HG03060 (cell line): ENCODE measurements around the gene P2RX7.

Source experiments
- ATAC-seq: cut with Tn5 transposase; IDR thresholded peaks from one replicate; pipeline ENCODE4 v1.9.1; 2021; ENCODE audit warnings: low read depth, moderate number of reproducible peaks; ENCODE audit not compliant: unreplicated experiment

P2RX7 gene

DNA sequence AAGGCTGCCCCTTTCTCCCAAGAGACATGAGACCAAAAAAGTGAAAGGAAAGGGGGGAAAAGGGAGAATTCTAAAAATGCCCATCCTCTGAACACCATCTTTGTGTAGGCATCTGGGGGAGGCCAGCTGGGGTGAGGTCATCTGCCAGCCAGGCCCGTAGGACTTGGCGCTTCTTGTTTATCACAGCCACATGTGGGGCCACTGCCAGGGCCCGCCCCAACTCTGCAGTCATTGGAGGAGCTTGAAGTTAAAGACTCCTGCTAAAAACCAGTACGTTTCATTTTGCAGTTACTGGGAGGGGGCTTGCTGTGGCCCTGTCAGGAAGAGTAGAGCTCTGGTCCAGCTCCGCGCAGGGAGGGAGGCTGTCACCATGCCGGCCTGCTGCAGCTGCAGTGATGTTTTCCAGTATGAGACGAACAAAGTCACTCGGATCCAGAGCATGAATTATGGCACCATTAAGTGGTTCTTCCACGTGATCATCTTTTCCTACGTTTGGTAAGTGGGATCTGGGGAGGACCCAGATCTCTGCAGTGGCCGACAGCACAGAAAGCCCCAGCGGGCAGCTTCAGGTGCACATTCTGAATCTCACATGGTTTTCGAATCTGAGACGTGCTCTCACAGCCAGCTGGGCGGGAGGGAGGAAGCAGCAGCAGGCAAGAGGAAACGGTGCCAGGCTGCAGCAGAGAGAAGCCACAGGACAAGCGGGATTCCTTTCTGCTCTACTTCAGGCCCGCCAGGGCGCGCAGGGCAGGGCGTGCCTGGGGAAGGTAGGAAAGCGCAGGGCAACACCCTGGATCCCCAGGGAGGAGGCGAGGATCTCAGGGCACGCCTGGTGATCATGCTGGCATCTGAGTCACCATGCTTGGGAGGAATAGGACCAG lies at the start of gene P2RX7:
Gene P2RX7 (plus strand): TSS at position 276 of the 881 bp plus-strand sequence. CDS start 95 bp downstream, at position 371.
- ATAC-seq: no peak

DNA sequence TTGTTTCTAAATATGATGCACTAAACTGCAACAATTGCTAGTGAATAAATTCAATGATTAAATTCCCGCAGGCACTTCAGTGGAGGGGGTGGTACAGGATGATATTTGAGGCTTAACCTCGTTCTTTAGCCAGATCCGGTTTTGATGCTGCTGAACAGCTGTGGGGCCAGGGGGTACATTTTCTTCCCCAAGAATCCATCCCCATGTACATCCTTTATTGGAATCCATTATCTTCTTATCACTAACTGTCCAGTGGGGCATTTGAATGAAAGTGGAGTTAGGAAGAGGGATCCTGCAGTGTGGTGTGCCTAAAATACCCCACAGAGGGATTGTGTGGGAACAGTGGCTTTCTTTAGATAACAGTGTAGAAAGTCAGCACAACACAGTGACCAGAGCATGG lies 48.4 kb upstream of the P2RX7 start:
- ATAC-seq: no peak

DNA sequence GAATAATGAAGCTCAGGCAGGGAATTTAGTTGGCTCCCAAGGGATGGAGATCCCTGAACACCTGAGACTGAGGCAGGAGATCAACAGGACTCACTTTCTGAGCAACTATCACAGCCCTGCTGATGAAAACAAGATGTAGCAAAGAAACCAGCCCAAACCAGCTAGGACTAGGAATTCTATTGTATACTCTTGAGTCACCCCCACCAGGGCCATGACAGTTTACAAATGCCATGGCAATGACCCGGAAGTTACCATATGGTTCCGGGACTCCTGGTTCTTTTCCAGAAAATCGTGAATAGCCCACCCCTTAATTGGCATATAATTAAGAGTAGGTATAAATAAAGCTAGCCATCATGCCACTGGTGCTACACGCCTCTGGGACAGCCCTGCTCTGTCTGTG lies 47.6 kb upstream of the P2RX7 start:
- no peak for ATAC-seq

DNA sequence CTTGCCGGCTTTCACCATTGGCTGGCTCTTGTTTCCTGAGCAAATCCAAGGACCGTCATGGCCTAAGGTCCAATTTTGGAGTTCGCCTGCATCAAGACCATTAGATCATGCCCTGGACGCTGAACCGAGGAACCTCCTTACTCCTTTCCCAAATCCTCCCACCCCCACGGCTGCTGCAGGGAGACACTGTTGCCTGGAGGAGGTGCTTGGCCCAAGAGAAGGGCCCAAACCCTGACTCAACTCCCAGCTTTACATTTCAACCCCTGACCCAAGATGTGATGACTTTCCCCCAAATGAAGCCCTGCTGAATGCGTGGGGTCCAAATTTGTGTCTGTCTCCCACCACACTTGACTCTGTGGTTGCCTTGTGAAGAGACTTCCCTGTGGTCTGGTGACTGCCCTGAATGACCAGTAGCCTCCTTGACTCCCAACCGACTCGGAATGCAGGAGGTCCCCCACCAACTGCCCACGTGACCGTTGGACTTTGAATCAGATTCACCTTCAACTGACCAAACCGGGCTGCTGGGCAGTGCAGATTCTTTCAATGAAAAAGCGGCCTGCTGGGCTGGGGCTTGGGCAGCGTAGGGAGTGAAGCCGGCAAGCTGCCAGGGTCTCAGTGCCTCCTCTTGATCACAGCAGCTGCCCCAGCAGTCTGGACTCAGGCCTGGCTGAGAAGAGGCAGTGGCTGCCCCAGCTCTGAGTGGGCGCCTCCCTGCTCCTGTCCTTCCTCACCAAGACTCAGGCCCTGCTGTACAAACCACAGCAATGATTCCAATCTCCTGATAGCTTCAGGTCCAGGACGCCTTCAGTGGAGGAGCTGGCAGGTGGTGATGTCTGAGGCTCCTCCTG lies 46.9 kb upstream of the P2RX7 start:
- no peak for ATAC-seq

DNA sequence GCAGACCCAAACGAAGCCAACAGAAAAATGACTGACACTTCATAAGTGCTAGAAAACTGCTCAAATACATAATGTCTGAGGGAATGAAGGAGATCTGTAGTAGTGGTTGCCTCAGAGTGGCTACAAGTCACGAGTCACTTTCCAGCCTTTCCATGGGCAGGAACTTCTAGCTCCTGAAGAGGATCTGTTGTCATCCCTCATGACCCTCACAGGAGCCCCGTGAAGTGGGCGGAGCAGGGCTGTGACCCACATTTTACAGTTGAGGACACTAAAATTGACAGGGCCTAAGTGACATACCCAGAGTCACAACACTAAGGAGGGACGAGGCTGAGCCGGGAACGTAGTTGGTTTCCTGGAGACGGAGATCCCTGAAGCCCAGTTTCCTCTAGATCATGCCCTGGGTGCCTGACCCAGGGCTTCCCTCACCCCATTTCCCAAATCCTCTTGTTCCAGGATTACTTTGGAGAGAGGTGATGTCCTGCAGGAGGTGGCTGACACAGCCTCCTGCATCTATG lies 45.8 kb upstream of the P2RX7 start:
- no peak for ATAC-seq

DNA sequence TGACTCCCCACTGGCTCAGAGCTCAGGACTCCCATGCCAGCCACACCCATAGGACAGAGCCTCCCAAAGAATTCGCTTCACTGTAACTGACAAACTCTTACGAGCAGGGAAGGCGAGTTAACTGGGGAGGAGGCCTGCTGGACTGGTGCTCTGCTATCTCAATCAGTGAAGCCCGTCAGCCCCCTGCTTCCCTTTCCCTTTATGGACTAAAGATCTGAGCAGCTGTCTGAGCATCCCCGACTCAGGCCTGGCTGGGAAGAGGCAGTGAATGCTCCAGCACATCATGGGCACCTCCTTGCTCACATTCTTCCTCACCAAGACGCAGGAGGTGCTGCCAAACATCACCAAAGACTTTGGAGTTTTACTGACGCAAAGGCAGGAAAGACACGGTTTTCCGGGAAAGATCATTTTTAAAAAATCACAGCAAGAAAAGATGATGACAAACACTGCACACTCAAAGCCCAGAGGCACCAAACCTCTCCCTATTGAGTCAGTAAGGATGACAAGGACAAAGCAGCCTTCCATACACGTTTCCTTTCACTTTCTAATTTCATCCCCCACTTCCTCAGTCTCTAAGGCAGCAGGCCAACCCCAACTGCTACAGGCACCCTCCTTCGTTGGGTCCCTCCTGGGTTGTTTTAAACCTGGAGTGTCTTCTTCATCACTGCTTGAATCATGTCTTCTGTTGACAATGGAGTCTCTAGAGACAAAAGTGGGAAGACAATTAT lies 45.0 kb upstream of the P2RX7 start:
- ATAC-seq: no peak

DNA sequence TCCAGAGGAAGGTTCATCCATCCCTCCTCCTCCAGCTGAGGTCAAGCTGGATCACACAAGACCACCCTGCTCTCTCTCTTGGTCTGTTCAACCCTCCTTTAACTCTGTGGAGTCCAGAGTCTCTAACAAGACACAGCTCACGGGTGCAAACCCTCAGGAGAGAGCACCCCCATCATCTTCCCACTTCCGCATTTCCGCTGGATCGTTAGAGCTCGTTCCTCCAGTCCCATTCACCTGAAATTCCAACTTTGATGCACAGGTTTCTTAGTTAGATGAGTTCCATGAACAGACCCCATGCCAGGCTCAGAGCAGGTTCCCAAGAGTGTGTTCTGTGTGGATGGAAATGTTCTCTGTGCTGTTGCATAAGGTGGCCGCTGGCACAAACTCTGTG lies 44.5 kb upstream of the P2RX7 start:
- no peak for ATAC-seq

DNA sequence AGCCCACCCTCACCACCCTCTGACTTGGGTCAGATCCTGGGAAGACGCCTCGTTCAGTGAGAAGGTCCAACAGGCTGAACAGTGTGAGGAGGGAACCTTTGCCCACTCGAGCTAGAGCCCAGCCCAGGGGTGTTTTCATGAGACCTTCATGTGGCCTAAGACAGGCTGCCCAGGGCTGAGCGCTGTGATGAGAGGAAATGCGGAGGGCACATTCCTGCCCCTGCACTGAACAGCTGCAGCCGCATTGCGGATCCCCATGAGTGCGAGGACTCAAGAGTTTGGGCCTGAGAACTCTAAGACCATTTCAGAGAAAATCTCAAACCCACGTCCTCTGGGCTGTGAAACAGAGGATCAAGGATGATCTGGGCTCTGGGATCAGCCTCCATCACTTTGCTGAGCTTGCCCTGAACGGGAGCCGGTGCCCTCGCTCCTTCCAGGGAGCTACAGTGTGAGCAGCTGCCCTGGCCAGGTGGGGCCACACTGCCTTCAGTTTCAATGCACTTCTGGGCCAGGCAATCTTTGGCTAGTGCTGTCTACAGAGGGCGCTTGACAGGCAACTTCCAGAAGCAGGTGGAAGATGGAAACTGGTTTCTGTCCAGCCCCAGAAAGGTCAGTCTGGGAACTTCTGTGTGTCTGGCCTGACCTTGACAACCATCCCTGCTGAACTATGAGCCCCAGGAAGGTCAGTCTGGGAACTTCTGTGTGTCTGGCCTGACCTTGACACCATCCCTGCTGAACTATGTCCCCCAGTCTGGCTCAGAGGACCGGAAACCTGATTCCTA lies 43.5 kb upstream of the P2RX7 start:
- no peak for ATAC-seq

DNA sequence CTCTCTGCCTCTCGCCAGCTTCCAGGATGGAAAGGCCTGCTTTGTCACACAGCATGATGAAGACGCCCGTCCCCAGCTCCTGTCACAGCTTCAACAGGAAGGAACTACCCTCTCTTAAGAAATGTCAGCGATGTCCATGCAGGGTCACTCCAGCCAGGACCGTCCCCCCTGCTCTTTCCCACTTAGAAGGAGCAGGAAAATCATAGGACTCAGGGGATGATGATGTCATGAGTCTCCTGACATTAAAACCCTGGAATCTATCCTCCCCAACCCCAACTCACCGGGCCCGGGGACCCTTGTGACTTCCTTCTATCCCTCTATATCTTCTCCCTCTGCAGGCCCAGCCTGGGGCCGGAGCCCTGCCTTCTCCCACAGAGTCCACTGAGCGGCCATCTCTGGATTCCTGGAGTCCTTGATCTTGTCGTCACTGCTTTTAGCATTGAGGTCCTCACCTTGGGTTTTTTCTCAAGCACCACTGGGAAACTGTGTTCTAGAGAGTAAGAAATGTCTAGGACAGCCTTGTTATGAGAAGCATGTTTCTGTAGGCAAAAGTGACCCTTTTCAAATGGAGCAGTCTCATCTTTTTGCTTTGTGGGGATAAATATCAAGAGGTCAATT lies 42.8 kb upstream of the P2RX7 start:
- ATAC-seq: no peak

DNA sequence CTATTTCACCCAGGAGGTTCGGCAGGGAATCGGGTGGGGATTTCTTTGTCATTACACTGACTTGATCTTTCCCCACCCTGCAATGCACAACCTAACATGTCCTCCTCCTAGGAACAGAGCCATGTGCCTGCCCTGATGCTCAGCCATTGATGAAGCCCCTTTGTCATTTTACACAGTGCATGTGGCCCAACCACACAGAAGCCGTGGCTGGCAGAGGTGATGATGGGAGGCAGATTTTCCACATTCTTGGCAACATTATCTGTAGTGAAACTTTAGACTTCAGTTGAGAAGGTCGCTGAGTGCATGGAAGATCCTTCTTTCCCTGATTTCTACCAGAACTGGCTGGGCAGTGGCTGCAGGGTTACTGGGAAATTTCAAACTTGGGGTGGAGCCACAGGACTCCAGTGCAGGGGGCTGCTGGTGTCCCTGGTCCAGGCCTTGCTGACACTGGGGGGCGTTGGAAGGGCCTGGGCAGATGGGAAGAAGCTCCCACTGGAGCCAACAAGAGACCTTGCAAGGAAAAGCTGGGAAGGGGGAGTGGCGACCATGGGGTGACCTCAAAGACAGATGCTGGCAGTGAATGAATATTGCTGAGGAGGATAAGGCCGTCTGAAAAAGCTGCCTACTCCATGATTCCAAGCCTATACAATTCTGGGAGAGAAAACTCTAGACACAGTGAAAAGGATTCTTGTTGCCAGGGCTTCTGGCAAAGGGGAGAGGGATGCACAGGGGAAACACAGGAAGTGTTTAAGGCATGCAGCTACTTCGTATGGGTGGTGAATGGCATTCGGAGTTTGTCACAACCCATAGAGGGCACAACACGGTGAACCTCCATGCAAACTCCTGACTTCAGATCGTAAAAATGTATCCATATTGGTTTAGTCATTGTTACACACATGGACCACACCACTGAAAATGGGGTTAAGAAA lies 41.8 kb upstream of the P2RX7 start:
- ATAC-seq: no peak

DNA sequence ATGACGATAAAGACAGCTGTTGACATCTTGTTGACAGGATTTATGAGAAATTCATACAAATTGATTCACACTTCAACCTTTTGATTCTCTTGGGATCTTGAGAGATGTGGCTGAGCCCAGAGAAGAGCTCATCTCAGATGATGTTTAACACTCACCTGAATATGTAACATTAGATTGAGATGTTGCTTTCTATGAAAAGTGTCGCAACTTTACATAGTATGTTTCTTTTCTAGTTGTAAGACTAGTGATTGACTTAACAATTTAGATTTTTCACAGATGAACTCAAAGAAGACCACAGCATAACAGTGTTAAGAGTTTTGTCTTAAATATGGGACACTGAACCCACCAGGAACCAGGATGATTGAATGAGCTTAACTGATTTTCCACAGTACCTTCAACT lies 40.6 kb upstream of the P2RX7 start:
- ATAC-seq: no peak

DNA sequence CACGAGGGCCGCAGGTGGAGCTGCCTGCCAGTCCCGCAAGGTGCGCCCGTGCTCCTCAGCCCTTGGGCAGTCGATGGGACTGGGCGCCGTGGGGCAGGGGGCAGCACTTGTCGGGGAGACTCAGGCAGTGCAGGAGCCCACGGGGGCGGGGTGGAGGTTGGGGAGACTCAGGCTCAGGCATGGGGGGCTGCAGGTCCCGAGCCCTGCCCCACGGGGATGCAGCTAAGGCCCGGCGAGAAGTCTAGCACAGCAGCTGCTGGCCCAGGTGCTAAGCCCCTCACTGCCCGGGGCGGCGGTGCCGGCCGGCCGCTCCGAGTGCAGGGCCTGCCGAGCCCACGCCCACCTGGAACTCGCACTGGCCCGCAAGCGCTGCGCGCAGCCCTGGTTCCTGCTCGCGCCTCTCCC lies 39.2 kb upstream of the P2RX7 start:
- ATAC-seq: no peak

DNA sequence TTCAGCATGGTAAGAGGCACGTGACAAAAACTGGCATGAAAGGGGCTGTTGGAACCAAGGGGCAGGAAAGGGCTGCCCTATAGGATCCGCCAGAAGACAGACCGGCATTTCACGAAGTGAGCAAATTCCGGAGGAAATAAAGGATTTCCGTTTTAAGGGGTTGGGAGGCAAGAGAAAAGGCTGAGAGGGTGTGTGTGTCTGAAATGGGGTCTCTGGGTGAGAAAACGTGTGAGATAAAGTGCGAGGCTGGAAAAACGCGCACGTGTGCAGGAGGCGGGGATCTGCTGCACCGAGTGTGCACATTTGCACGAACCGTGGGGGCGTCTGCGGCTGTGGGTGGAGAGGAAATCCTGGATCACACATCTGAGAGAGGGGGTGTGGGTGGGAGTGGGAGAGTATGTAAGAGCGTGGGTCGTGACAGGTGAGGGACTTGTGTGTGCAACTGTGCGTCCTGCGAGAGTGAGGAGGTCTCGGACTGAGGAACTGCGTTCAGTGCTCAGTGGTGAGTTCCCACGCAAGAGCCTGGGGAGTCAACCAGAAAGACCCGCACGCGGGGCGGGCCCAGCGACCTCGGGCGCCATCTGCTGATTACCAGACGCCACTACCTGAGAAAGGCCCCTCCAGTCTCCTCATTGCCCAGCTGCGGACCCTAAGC lies 37.0 kb upstream of the P2RX7 start:
- ATAC-seq: no peak

DNA sequence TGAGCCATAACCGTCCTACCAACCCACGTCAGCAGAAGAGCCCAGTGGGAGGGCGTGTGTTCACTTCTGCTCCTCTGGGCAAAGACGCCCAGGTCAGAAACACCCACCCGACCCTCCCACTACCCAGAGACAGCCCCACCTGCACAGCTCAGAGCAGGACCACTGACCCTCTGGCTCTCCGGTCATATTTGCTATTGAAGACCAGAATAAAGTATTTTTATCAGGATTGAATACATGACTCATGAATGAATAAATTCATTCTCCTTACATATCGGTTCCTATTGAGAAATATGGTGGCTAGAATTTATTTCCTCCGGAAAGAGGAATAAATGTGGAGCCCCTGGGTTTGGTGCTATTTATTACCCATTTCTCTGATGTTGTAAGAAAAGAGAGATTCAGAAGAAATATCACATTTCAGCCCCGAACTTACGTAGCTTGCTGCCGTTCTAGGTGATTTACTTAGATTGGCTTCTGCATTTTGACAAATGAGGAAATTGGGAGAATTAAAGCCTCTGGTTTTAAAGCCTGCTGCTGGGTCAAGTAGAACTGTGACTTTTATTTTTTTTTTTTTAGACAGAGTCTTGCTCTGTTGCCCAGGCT lies 36.4 kb upstream of the P2RX7 start:
- no peak for ATAC-seq

DNA sequence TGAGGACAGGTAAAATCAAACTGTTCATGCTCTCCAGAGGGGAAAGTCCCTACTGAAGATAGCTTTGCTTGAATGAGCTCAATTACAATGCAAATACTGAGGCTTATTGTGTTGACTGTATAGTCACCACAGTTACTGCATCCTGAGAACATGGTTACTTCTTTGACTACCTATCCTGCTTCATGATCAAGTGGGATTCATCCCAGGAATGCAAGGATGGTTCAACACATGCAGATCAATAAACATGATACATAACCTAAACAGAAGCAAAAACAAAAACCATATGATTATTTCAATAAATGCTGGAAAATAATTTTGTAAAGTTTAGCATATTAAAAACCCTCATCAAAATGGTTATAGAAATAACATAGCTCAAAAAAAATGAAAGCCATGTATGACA lies 32.9 kb upstream of the P2RX7 start:
- ATAC-seq: no peak

DNA sequence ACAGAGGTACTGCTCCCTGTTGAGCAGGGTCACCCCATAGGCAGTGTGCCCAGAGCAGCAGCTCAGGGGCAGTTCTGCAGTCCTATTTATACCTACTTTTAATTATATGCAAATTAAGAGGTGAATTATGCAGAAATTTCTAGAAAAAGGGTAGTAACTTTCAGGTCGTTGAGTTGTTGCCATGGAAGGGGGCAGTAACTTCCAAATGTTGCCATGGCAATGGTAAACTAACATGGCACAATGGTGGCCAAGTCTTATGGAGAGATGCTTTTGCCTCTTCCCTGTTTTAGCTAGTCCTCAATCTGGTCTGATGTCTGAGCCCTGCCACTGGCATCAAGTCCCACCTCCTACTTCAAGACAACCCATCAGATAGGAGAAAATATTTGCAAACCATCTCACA lies 30.4 kb upstream of the P2RX7 start:
- no peak for ATAC-seq

DNA sequence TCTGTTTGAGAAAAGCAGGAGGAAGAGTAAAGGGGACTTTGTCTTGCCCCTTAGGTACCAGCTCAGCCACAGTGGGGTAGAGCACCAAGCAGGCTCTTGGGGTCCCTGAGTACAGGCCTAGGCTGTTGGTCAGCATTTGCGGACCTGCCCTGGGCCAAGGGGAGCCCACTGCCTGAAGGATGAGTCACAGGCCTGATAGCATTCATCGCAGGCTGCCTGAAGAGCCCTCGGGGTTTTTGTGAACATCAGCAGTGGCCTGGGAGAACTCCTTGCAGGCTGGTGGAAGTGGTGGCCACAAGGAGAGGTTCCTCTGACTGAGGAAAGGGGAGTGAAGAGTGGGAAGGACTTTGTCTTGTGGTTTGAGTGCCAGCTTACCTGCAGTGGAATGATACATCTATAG lies 25.0 kb upstream of the P2RX7 start:
- ATAC-seq: no peak

DNA sequence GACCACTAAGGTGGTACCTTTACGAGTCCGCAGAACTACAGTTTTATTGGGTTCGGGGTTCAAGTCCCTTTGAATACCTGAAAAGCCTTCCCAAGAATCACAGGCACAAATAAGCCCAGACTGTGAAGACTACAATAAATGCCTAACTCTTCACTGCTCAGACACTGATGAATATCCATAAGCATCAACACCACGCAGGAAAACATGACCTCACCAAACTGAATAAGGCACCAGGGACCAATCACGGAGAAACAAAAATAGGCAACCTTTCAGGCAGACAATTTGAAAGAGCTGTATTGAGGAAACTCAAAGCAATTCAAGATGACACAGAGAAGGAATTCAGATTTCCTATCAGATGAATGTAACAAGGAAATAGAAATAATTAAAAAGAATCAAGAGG lies 24.2 kb upstream of the P2RX7 start:
- no peak for ATAC-seq
